ENCODE data around the gene CAMKK1. TPM values are rescaled to one million over a fixed set of nuclear protein-coding genes. Genes with fewer than 3 reads are reported as not detected.

The CAMKK1 gene
- total RNA-seq, 2 donors from 2014 or later = 3.8 to 6.3 TPM

DNA sequence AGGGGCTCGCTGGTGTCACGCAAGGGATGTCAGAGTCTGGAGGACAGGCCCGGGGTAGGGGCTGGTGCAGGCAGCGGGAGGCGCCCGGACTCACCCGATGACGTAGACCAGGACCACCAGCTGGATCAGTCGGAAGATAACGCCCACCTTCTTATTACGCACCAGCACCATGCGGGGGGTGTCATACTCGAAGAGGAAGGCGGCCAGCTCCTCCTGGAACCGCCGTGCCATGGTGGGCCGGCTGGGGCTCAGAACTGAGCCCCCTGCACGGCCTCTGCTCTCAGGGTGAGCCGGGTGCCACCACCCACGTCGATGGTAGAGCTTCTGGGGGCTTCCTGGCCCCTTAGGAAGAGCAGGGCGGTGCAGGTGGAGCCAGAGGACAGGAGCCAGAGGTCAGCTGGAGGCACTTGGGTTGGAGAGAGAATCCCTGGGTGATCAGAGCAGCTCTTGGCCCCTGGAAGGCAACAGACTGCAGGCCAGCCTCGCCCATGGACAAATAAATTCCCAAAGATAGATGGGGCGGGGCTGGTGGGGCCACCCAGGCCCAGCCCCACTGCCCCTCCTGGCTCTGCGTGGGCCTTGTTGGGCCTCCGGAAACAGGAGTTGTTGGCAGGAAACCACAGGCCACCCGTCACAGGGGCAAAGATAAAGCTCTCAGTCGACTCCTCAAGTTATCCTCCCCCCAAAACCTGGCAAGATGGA lies 23.3 kb upstream of the CAMKK1 start, which contains the start of gene P2RX1:
Gene P2RX1 (minus strand): TSS at position 471 of the 702 bp plus-strand sequence. CDS start 240 bp downstream, at position 231.
- no peaks in the 10 kb centered on the region for H3K36me3 ChIP-seq (ENCODE audit: control insufficient read depth, insufficient read depth, low read length)

GRCh38 chr17:3915581-3915994 lies 22.7 kb upstream of the CAMKK1 start:
- no peak for TF ChIP-seq CTCF (conservative IDR thresholded peaks at IDR 0.05)
- Mint-ChIP-seq H3K27me3 (ENCODE audit: insufficient read depth) (no peaks in the 10 kb centered on the region), H3K27ac (no peak overlapping the region), H3K4me3 (no peak overlapping the region), H3K4me1 (no peaks in the 10 kb centered on the region), H3K9me3 (no peaks in the 10 kb centered on the region), H3K36me3 (ENCODE audit: low read depth) (no peaks in the 10 kb centered on the region)
- Histone ChIP-seq H3K27me3 (ENCODE audit: control insufficient read depth, insufficient read depth, low read length, poor library complexity, severe bottlenecking) (no peaks in the 10 kb centered on the region), H3K9me3 (ENCODE audit: control insufficient read depth, low read length) (no peaks in the 10 kb centered on the region), H3K4me1 (ENCODE audit: control insufficient read depth, insufficient read depth, low read length) (no peaks in the 10 kb centered on the region), H3K9ac (ENCODE audit: extremely low read depth, low read length, poor library complexity, severe bottlenecking) (no peak overlapping the region), H3K27ac (ENCODE audit: low read depth, low read length) (no peak overlapping the region), H3K4me3 (ENCODE audit: low read length) (no peak overlapping the region), H3K36me3 (ENCODE audit: control insufficient read depth, insufficient read depth, low read length) (no peaks in the 10 kb centered on the region)
- WGBS, 2 experiments (ENCODE audit: insufficient coverage in 1 of 2, insufficient read length in 1 of 2) = 84 to 91% methylated on average over 7 to 13 of the region's 13 CpGs
- DNase-seq = no peak

More for the DNA sequence above, 23.3 kb upstream of the CAMKK1 start, which contains the start of gene P2RX1:
- Mint-ChIP-seq H3K27me3 (ENCODE audit: insufficient read depth) (no peaks in the 10 kb centered on the region), H3K36me3 (ENCODE audit: low read depth) (no peaks in the 10 kb centered on the region), H3K4me3 (no peak within 1 kb of the TSS), H3K4me1 (no peaks in the 10 kb centered on the region), H3K27ac (no peak within 1 kb of the TSS), H3K9me3 (no peaks in the 10 kb centered on the region)
- 91 to 97% methylated on average over 13 to 28 of the region's 28 CpGs for WGBS, 2 experiments (ENCODE audit: insufficient coverage in 1 of 2, insufficient read length in 1 of 2)
- no peak for TF ChIP-seq CTCF (conservative IDR thresholded peaks at IDR 0.05)
- Histone ChIP-seq H3K9ac (ENCODE audit: extremely low read depth, low read length, poor library complexity, severe bottlenecking) (no peak within 1 kb of the TSS), H3K4me3 (ENCODE audit: low read length) (no peak within 1 kb of the TSS), H3K9me3 (ENCODE audit: control insufficient read depth, low read length) (no peaks in the 10 kb centered on the region), H3K4me1 (ENCODE audit: control insufficient read depth, insufficient read depth, low read length) (no peaks in the 10 kb centered on the region), H3K27ac (ENCODE audit: low read depth, low read length) (no peak within 1 kb of the TSS), H3K27me3 (ENCODE audit: control insufficient read depth, insufficient read depth, low read length, poor library complexity, severe bottlenecking) (no peaks in the 10 kb centered on the region)
- no peak for DNase-seq

GRCh38 chr17:3914312-3914670 lies 21.4 kb upstream of the CAMKK1 start:
- DNase-seq = no peak
- H3K4me3 Mint-ChIP-seq = no peak overlapping the region
- H3K36me3 Mint-ChIP-seq (ENCODE audit: low read depth) = no peaks in the 10 kb centered on the region
- H3K9me3 ChIP-seq (ENCODE audit: control insufficient read depth, low read length) = no peaks in the 10 kb centered on the region
- 83 to 91% methylated on average over 8 to 10 of the region's 10 CpGs for WGBS, 2 experiments (ENCODE audit: insufficient coverage in 1 of 2, insufficient read length in 1 of 2)
- no peak overlapping the region for H3K9ac ChIP-seq (ENCODE audit: extremely low read depth, low read length, poor library complexity, severe bottlenecking)
- H3K27me3 Mint-ChIP-seq (ENCODE audit: insufficient read depth) = no peaks in the 10 kb centered on the region
- no peak overlapping the region for H3K4me3 ChIP-seq (ENCODE audit: low read length)
- H3K4me1 Mint-ChIP-seq = no peaks in the 10 kb centered on the region
- H3K27me3 ChIP-seq (ENCODE audit: control insufficient read depth, insufficient read depth, low read length, poor library complexity, severe bottlenecking) = no peaks in the 10 kb centered on the region
- H3K27ac ChIP-seq (ENCODE audit: low read depth, low read length) = no peak overlapping the region
- H3K9me3 Mint-ChIP-seq = no peaks in the 10 kb centered on the region
- TF ChIP-seq CTCF (conservative IDR thresholded peaks at IDR 0.05) = no peak
- no peak overlapping the region for H3K27ac Mint-ChIP-seq
- H3K4me1 ChIP-seq (ENCODE audit: control insufficient read depth, insufficient read depth, low read length) = no peaks in the 10 kb centered on the region
- no peaks in the 10 kb centered on the region for H3K36me3 ChIP-seq (ENCODE audit: control insufficient read depth, insufficient read depth, low read length)
